HCT116 (cell line): Measurements from ENCODE around the gene TBC1D8. TPM values are rescaled to one million over a fixed set of nuclear protein-coding genes. Genes with fewer than 3 reads are reported as not detected.

Source experiments
- ATAC-seq: fragments of 200-7000 bp; cut with Tn5 transposase; 2 replicates; pipeline ENCODE4 v1.9.1; 2020; ENCODE audit warnings: mild to moderate bottlenecking, moderate library complexity
- BruUV-seq: library from RNA; stranded (reverse); fragments of 400-500 nt; replicated peaks from 2 replicates; lab custom pipeline; 2021; lab: Mats Ljungman, UMichigan
- CTCF ChIA-PET: fragments of 300-600 bp; sonication (Branson Sonifier 250); formaldehyde crosslinking; loops from one replicate; lab custom pipeline; 2021; ENCODE audit warnings: antibody characterized with exemption; lab: Charles Lee
- POLR2A ChIA-PET: fragments of 300-600, 350-600 bp; sonication (Branson Sonifier 250); formaldehyde crosslinking; loops from one replicate; lab custom pipeline; 2021; ENCODE audit warnings: antibody characterized with exemption; lab: Charles Lee
- RAD21 ChIA-PET, 2 experiments: fragments of 300-600 bp; sonication (Branson Sonifier 250); formaldehyde crosslinking; loops; one replicate each; lab custom pipeline; 2023; ENCODE audit warnings: low total read pairs in 2 of 2; ENCODE audit not compliant: uncharacterized antibody in 2 of 2, unreplicated experiment in 2 of 2, low non-redundant PET in 1 of 2; lab: Charles Lee
- DNase-seq: peaks from one replicate; pipeline ENCODE4 v3.0.0-alpha.2; 2010; ENCODE audit warnings: low read depth, low spot score
- H2AFZ ChIP-seq: fragments of 200-600 bp; shearing (Covaris generic), sonication (generic); 2 replicates; pipeline ENCODE4 v1.6.1; 2017; ENCODE audit warnings: low read depth, mixed run types, mixed read lengths, antibody characterized with exemption, low read length; ENCODE audit not compliant: poor library complexity, severe bottlenecking
- H3K27ac ChIP-seq: 2 replicates; pipeline ENCODE4 v1.5.1; 2012; ENCODE audit warnings: low read depth, low read length
- H3K27me3 ChIP-seq: fragments of 200-600 bp; sonication (generic); 2 replicates; pipeline ENCODE4 v1.6.1; 2016; ENCODE audit warnings: mixed run types, low read length, mixed read lengths; ENCODE audit not compliant: insufficient read depth
- H3K36me3 ChIP-seq, 2 experiments: fragments of 200-500 bp in 1 of 2; fragments of 200-600 bp in 1 of 2; sonication (Bioruptor generic) in 1 of 2; sonication (generic) in 1 of 2; 2 replicates each; pipeline versions ENCODE4 v1.5.1 to v1.6.1; 2014 to 2016; ENCODE audit warnings: low read length in 2 of 2, inconsistent platforms in 1 of 2, mixed read lengths in 1 of 2, mixed run types in 1 of 2; ENCODE audit not compliant: insufficient read depth in 2 of 2, control insufficient read depth in 1 of 2
- H3K4me1 ChIP-seq, 2 experiments: fragments of 200-600 bp in 1 of 2; sonication (generic) in 1 of 2; 2 replicates each; pipeline versions ENCODE4 v1.5.1 to v1.6.1; 2012 to 2017; ENCODE audit warnings: low read length in 2 of 2, inconsistent platforms in 1 of 2, mild to moderate bottlenecking in 1 of 2, mixed read lengths in 1 of 2, mixed run types in 1 of 2, moderate library complexity in 1 of 2; ENCODE audit not compliant: insufficient read depth in 2 of 2, control insufficient read depth in 1 of 2
- H3K4me2 ChIP-seq: fragments of 200-600 bp; sonication (generic); 2 replicates; pipeline ENCODE4 v1.6.1; 2017; ENCODE audit warnings: mixed run types, low read length, mixed read lengths
- H3K4me3 ChIP-seq, 2 experiments: fragments of 200-600 bp in 1 of 2; sonication (generic) in 1 of 2; replicated peaks in 1 of 2; 2 replicates each; pipeline ENCODE4 v1.5.1; 2011 to 2016; ENCODE audit warnings: low read length in 2 of 2, control low read depth in 1 of 2, low read depth in 1 of 2, mild to moderate bottlenecking in 1 of 2, mixed read lengths in 1 of 2, mixed run types in 1 of 2
- H3K79me2 ChIP-seq: fragments of 200-600 bp; sonication (generic); 2 replicates; pipeline ENCODE4 v1.6.1; 2017; ENCODE audit warnings: mild to moderate bottlenecking, mixed run types, low read length, moderate library complexity, mixed read lengths; ENCODE audit not compliant: insufficient read depth
- H3K9ac ChIP-seq: fragments of 200-600 bp; sonication (generic); 2 replicates; pipeline ENCODE4 v1.6.1; 2016; ENCODE audit warnings: low read length, mixed read lengths
- H3K9me2 ChIP-seq: fragments of 200-600 bp; sonication (generic), shearing (Covaris generic); 2 replicates; pipeline ENCODE4 v1.6.1; 2017; ENCODE audit warnings: mixed run types, mild to moderate bottlenecking, moderate library complexity; ENCODE audit not compliant: insufficient read depth
- H3K9me3 ChIP-seq, 2 experiments: fragments of 200-500 bp in 1 of 2; fragments of 200-600 bp in 1 of 2; sonication (Bioruptor generic) in 1 of 2; sonication (generic) in 1 of 2; 2 replicates each; pipeline ENCODE4 v1.6.1; 2014 to 2017; ENCODE audit warnings: low read length in 2 of 2, mixed read lengths in 2 of 2, inconsistent platforms in 1 of 2, low read depth in 1 of 2, mild to moderate bottlenecking in 1 of 2, mixed run types in 1 of 2, moderate library complexity in 1 of 2; ENCODE audit not compliant: control insufficient read depth in 1 of 2, insufficient read depth in 1 of 2
- H4K20me1 ChIP-seq: fragments of 200-600 bp; sonication (generic), shearing (Covaris generic); 2 replicates; pipeline ENCODE4 v1.6.1; 2017; ENCODE audit warnings: mixed run types, mild to moderate bottlenecking, moderate library complexity; ENCODE audit not compliant: insufficient read depth
- ATF3 ChIP-seq: IDR thresholded peaks from 2 replicates; pipeline ENCODE4 v1.6.1; 2012
- CBX3 ChIP-seq: IDR thresholded peaks from 2 replicates; pipeline ENCODE4 v1.6.1; 2012; ENCODE audit warnings: low read depth
- CEBPB ChIP-seq: IDR thresholded peaks from 2 replicates; pipeline ENCODE4 v1.6.1; 2012; ENCODE audit warnings: low read depth
- CTCF ChIP-seq, 3 experiments: fragments of 200-600 bp in 1 of 3; sonication (generic) in 1 of 3; IDR thresholded peaks in 2 of 3; conservative IDR thresholded peaks in 1 of 3; 2 replicates each; pipeline ENCODE4 v1.5.1; 2012 to 2017; ENCODE audit warnings: low read depth in 2 of 3, low read length in 2 of 3, antibody characterized with exemption in 1 of 3, borderline replicate concordance in 1 of 3, control low read depth in 1 of 3, mild to moderate bottlenecking in 1 of 3, mixed read lengths in 1 of 3, mixed run types in 1 of 3, moderate library complexity in 1 of 3; ENCODE audit not compliant: insufficient read depth in 1 of 3
- EGR1 ChIP-seq: IDR thresholded peaks from 2 replicates; pipeline ENCODE4 v1.6.1; 2012; ENCODE audit warnings: low read depth
- EZH2 ChIP-seq: fragments of 200-600 bp; sonication (generic); IDR thresholded peaks from 2 replicates; pipeline ENCODE4 v1.6.1; 2017; ENCODE audit warnings: antibody characterized with exemption, mixed run types
- POLR2A ChIP-seq: IDR thresholded peaks from 2 replicates; pipeline ENCODE4 v1.7.0; 2011; ENCODE audit warnings: borderline replicate concordance; ENCODE audit not compliant: insufficient read depth, insufficient read length; ENCODE audit errors: extremely low read depth
- REST ChIP-seq: IDR thresholded peaks from 2 replicates; pipeline ENCODE4 v1.6.1; 2012; ENCODE audit warnings: low read depth
- SIN3A ChIP-seq: IDR thresholded peaks from 2 replicates; pipeline ENCODE4 v1.6.1; 2012; ENCODE audit warnings: low read depth
- SP1 ChIP-seq: IDR thresholded peaks from 2 replicates; pipeline ENCODE4 v1.6.1; 2012; ENCODE audit warnings: low read depth
- intact Hi-C: fragments of 100-400 bp; cut with micrococcal nuclease; formaldehyde crosslinking; loops from 2 replicates; pipeline ENCODE4 v1.10.0; 2022
- total RNA-seq: library from RNA; stranded (reverse); gene quantifications from one replicate; pipeline ENCODE4 v1.2.1, GENCODE V29; 2021; ENCODE audit not compliant: unreplicated experiment

Gene TBC1D8
- total RNA-seq, 1 experiment from 2014 or later: 44.0 TPM

- RAD21 ChIA-PET: no interaction called here
- H4K20me1 ChIP-seq: no peaks in the 10 kb centered on the region
- H3K79me2 ChIP-seq: peaks cover 16% of the 10 kb centered on the region; the same call in 1 of the 2 replicates
- no peaks in the 10 kb centered on the region; a peak in 1 of 4 replicates for H3K4me1 ChIP-seq
- no peak overlapping the region for H3K4me3 ChIP-seq
- no TSS peak for BruUV-seq
- no peak overlapping the region for H3K9ac ChIP-seq
- intact Hi-C loops: no loop called here
- H3K27ac ChIP-seq: no peak overlapping the region
- no peak overlapping the region for H3K4me2 ChIP-seq
- H3K27me3 ChIP-seq: no peaks in the 10 kb centered on the region
- POLR2A ChIA-PET: no interaction called here
- CTCF ChIA-PET: no interaction called here
- no peak overlapping the region for H2AFZ ChIP-seq
- no peaks in the 10 kb centered on the region for H3K36me3 ChIP-seq
- TF ChIP-seq ATF3 (no peak), CBX3 (no peak), CEBPB (no peak), SIN3A (no peak), EZH2 (no peak), REST (no peak), CTCF (IDR thresholded peaks at IDR 0.05 in 2 of 3, conservative IDR thresholded peaks at IDR 0.05 in 1 of 3; ENCODE audit: borderline replicate concordance in 1 of 3, insufficient read depth in 1 of 3, low read depth in 2 of 3, low read length in 2 of 3) (no peak), SP1 (no peak), EGR1 (no peak), POLR2A (no peak)
- DNase-seq (no peak), ATAC-seq (no peak)
- no peaks in the 10 kb centered on the region for H3K9me2 ChIP-seq
- no peaks in the 10 kb centered on the region for H3K9me3 ChIP-seq
These were observed 63.5 kb downstream of the TBC1D8 start for GRCh38 chr2:101087638-101088037.
